HEK293 (cell line): Measurements from ENCODE around the gene PCCA.

Source experiments
- CTCF ChIA-PET: fragments of 350-600 bp; formaldehyde crosslinking; extraction: SDS; loops from one replicate; lab custom pipeline; 2021; ENCODE audit warnings: antibody characterized with exemption; lab: Yijun Ruan, JAX
- POLR2A ChIA-PET: fragments of 300-600 bp; formaldehyde crosslinking; extraction: SDS; loops from one replicate; lab custom pipeline; 2020; ENCODE audit warnings: antibody characterized with exemption, inconsistent platforms; lab: Yijun Ruan, JAX
- H3K27ac ChIP-seq: fragments of 200-500 bp; sonication (Bioruptor generic); 2 replicates; pipeline ENCODE4 v1.5.1; 2014; ENCODE audit warnings: low read depth, low read length, control low read depth, inconsistent platforms; ENCODE audit errors: extremely low read depth
- H3K36me3 ChIP-seq, 2 experiments: fragments of 200-500 bp in 1 of 2; sonication (Bioruptor generic) in 1 of 2; 1 replicate in 1 of 2; 2 replicates in 1 of 2; pipeline ENCODE4 v1.5.1; 2014 to 2017; ENCODE audit warnings: inconsistent platforms in 2 of 2, low read length in 2 of 2; ENCODE audit not compliant: control insufficient read depth in 2 of 2, insufficient read depth in 1 of 2
- H3K4me1 ChIP-seq: fragments of 200-500 bp; sonication (Bioruptor generic); 2 replicates; pipeline ENCODE4 v1.5.1; 2014; ENCODE audit warnings: mild to moderate bottlenecking, low read length, inconsistent platforms; ENCODE audit not compliant: control insufficient read depth, insufficient read depth
- H3K4me3 ChIP-seq: 2 replicates; pipeline ENCODE4 v1.5.1; 2011; ENCODE audit warnings: low read depth, mild to moderate bottlenecking, control low read depth, low read length, moderate library complexity
- H3K9me3 ChIP-seq: fragments of 200-500 bp; sonication (Bioruptor generic); 2 replicates; pipeline ENCODE4 v1.5.1; 2014; ENCODE audit warnings: low read depth, low read length, inconsistent platforms; ENCODE audit not compliant: control insufficient read depth, insufficient read depth
- BCL11B ChIP-seq: fragments of 450-650 bp; formaldehyde crosslinking; IDR thresholded peaks from 2 replicates; pipeline ENCODE4 v1.5.1; 2016; ENCODE audit warnings: low read depth, missing biosample characterization, missing genetic modification characterization
- GLIS2 ChIP-seq: fragments of 450-650 bp; formaldehyde crosslinking; IDR thresholded peaks from 2 replicates; pipeline ENCODE4 v1.5.1; 2016; ENCODE audit warnings: missing biosample characterization, missing genetic modification characterization
- KLF16 ChIP-seq: fragments of 450-650 bp; formaldehyde crosslinking; IDR thresholded peaks from 2 replicates; pipeline ENCODE4 v1.5.1; 2017; ENCODE audit warnings: missing biosample characterization, missing genetic modification characterization
- KLF8 ChIP-seq: fragments of 450-650 bp; formaldehyde crosslinking; IDR thresholded peaks from 2 replicates; pipeline ENCODE4 v1.5.1; 2016; ENCODE audit warnings: missing biosample characterization, missing genetic modification characterization
- MEIS1 ChIP-seq: sonication (generic); formaldehyde crosslinking; IDR thresholded peaks from 2 replicates; pipeline ENCODE4 v1.8.1; 2022; ENCODE audit warnings: missing genetic modification reagents, mild to moderate bottlenecking, borderline replicate concordance
- PRDM1 ChIP-seq: fragments of 450-650 bp; formaldehyde crosslinking; IDR thresholded peaks from 2 replicates; pipeline ENCODE4; 2016; ENCODE audit warnings: missing biosample characterization, missing genetic modification characterization
- ZBTB48 ChIP-seq: fragments of 450-650 bp; formaldehyde crosslinking; IDR thresholded peaks from 2 replicates; pipeline ENCODE4 v1.5.1; 2016; ENCODE audit warnings: missing biosample characterization, missing genetic modification characterization
- ZBTB6 ChIP-seq: fragments of 450-650 bp; formaldehyde crosslinking; IDR thresholded peaks from 2 replicates; pipeline ENCODE4 v1.5.1; 2017; ENCODE audit warnings: missing biosample characterization, missing genetic modification characterization
- ZFHX2 ChIP-seq: fragments of 450-650 bp; formaldehyde crosslinking; conservative IDR thresholded peaks from 2 replicates; pipeline ENCODE4 v1.5.1; 2016; ENCODE audit warnings: missing biosample characterization, missing genetic modification characterization
- ZNF146 ChIP-seq: fragments of 450-650 bp; formaldehyde crosslinking; IDR thresholded peaks from 2 replicates; pipeline ENCODE4 v1.5.1; 2016; ENCODE audit warnings: missing biosample characterization, missing genetic modification characterization
- ZNF169 ChIP-seq: fragments of 450-650 bp; formaldehyde crosslinking; IDR thresholded peaks from 2 replicates; pipeline ENCODE4 v1.5.1; 2016; ENCODE audit warnings: missing biosample characterization, missing genetic modification characterization
- ZNF174 ChIP-seq: fragments of 450-650 bp; formaldehyde crosslinking; IDR thresholded peaks from 2 replicates; pipeline ENCODE4 v1.5.0; 2017; ENCODE audit warnings: missing biosample characterization, mild to moderate bottlenecking, missing genetic modification characterization
- ZNF184 ChIP-seq: fragments of 450-650 bp; IDR thresholded peaks from 2 replicates; pipeline ENCODE4 v1.5.1; 2018; ENCODE audit warnings: missing biosample characterization, mild to moderate bottlenecking, missing genetic modification characterization
- ZNF2 ChIP-seq: fragments of 450-650 bp; formaldehyde crosslinking; IDR thresholded peaks from 2 replicates; pipeline ENCODE4 v1.5.1; 2016; ENCODE audit warnings: missing biosample characterization, missing genetic modification characterization
- ZNF366 ChIP-seq: fragments of 450-650 bp; formaldehyde crosslinking; conservative IDR thresholded peaks from 2 replicates; pipeline ENCODE4 v1.5.1; 2016; ENCODE audit warnings: missing biosample characterization, missing genetic modification characterization
- ZNF37A ChIP-seq: fragments of 450-650 bp; IDR thresholded peaks from 2 replicates; pipeline ENCODE4 v1.5.1; 2018; ENCODE audit warnings: missing biosample characterization, missing genetic modification characterization
- ZNF391 ChIP-seq: fragments of 450-650 bp; formaldehyde crosslinking; IDR thresholded peaks from 2 replicates; pipeline ENCODE4 v1.5.1; 2016; ENCODE audit warnings: low read depth, missing biosample characterization, missing genetic modification characterization, borderline replicate concordance
- ZNF404 ChIP-seq: fragments of 450-650 bp; formaldehyde crosslinking; IDR thresholded peaks from 2 replicates; pipeline ENCODE4 v1.5.1; 2017; ENCODE audit warnings: missing biosample characterization, missing genetic modification characterization
- ZNF423 ChIP-seq: fragments of 450-650 bp; formaldehyde crosslinking; IDR thresholded peaks from 2 replicates; pipeline ENCODE4 v1.5.1; 2016; ENCODE audit warnings: missing biosample characterization, missing genetic modification characterization
- ZNF433 ChIP-seq: fragments of 450-650 bp; formaldehyde crosslinking; IDR thresholded peaks from 2 replicates; pipeline ENCODE4 v1.5.1; 2016; ENCODE audit warnings: missing biosample characterization, missing genetic modification characterization, low read depth
- ZNF473 ChIP-seq: fragments of 450-650 bp; formaldehyde crosslinking; IDR thresholded peaks from 2 replicates; pipeline ENCODE4 v1.5.1; 2017; ENCODE audit warnings: missing biosample characterization, missing genetic modification characterization
- ZNF48 ChIP-seq: fragments of 450-650 bp; formaldehyde crosslinking; IDR thresholded peaks from 2 replicates; pipeline ENCODE4 v1.5.1; 2016; ENCODE audit warnings: missing biosample characterization, missing genetic modification characterization
- ZNF501 ChIP-seq: fragments of 450-650 bp; formaldehyde crosslinking; IDR thresholded peaks from 2 replicates; pipeline ENCODE4 v1.5.1; 2016; ENCODE audit warnings: missing biosample characterization, missing genetic modification characterization
- ZNF513 ChIP-seq: fragments of 450-650 bp; IDR thresholded peaks from 2 replicates; pipeline ENCODE4 v1.5.1; 2018; ENCODE audit warnings: missing biosample characterization, missing genetic modification characterization
- ZNF530 ChIP-seq: fragments of 450-650 bp; formaldehyde crosslinking; IDR thresholded peaks from 2 replicates; pipeline ENCODE4 v1.5.1; 2016; ENCODE audit warnings: low read depth, missing biosample characterization, missing genetic modification characterization
- ZNF544 ChIP-seq: fragments of 450-650 bp; formaldehyde crosslinking; IDR thresholded peaks from 2 replicates; pipeline ENCODE4 v1.5.0; 2017; ENCODE audit warnings: missing biosample characterization, missing genetic modification characterization
- ZNF580 ChIP-seq: fragments of 450-650 bp; formaldehyde crosslinking; IDR thresholded peaks from 2 replicates; pipeline ENCODE4 v1.5.1; 2016; ENCODE audit warnings: missing biosample characterization, missing genetic modification characterization
- ZNF596 ChIP-seq: fragments of 450-650 bp; IDR thresholded peaks from 2 replicates; pipeline ENCODE4 v1.5.0; 2018; ENCODE audit warnings: missing biosample characterization, mild to moderate bottlenecking, missing genetic modification characterization, moderate library complexity
- ZNF707 ChIP-seq: fragments of 450-650 bp; formaldehyde crosslinking; IDR thresholded peaks from 2 replicates; pipeline ENCODE4 v1.5.1; 2016; ENCODE audit warnings: missing biosample characterization, missing genetic modification characterization
- ZNF768 ChIP-seq: fragments of 450-650 bp; formaldehyde crosslinking; IDR thresholded peaks from 2 replicates; pipeline ENCODE4 v1.5.1; 2018; ENCODE audit warnings: missing biosample characterization, mild to moderate bottlenecking, missing genetic modification characterization
- ZNF791 ChIP-seq: fragments of 450-650 bp; formaldehyde crosslinking; IDR thresholded peaks from 2 replicates; pipeline ENCODE4 v1.5.1; 2016; ENCODE audit warnings: missing biosample characterization, missing genetic modification characterization
- ZSCAN16 ChIP-seq: fragments of 450-650 bp; formaldehyde crosslinking; IDR thresholded peaks from 2 replicates; pipeline ENCODE4 v1.5.1; 2016; ENCODE audit warnings: missing biosample characterization, missing genetic modification characterization
- TF ChIP-seq, protein P1 (sequence below): fragments of 450-650 bp; formaldehyde crosslinking; IDR thresholded peaks from 2 replicates; pipeline ENCODE4 v1.5.1; 2017; ENCODE audit warnings: missing biosample characterization, missing genetic modification characterization
- TF ChIP-seq, protein P2 (sequence below): fragments of 450-650 bp; formaldehyde crosslinking; IDR thresholded peaks from 2 replicates; pipeline ENCODE4 v1.5.1; 2016; ENCODE audit warnings: missing biosample characterization, missing genetic modification characterization

Gene PCCA

GRCh38 chr13:100451923-100452322 lies 363.0 kb downstream of the PCCA start:
- Histone ChIP-seq H3K36me3 (no peaks in the 10 kb centered on the region), H3K4me1 (no peaks in the 10 kb centered on the region)
- CTCF ChIA-PET: no interaction called here
- TF ChIP-seq ZNF169 (tag by site-specific recombination) (peak; percentile 58; the same call in 1 of the 2 replicates), PRDM1 (tag by site-specific recombination) (no peak), ZNF423 (tag by site-specific recombination) (no peak), ZNF2 (no peak), ZNF513 (tag by site-specific recombination) (peak; percentile 73), KLF8 (tag by site-specific recombination) (no peak), ZNF404 (no peak), ZNF596 (peak; percentile 94), KLF16 (tag by site-specific recombination) (no peak), ZNF768 (tag by site-specific recombination) (no peak), ZBTB48 (tag by site-specific recombination) (no peak), ZNF544 (tag by site-specific recombination) (no peak), GLIS2 (no peak), ZNF473 (tag by site-specific recombination) (no peak), ZNF580 (tag by site-specific recombination) (no peak), ZNF366 (tag by site-specific recombination) (peak; percentile 44; the same call in 1 of the 2 replicates), ZNF530 (no peak), ZNF37A (tag by site-specific recombination) (no peak)
- TF ChIP-seq, all 188 proteins: peak for 4
- Histone ChIP-seq H3K4me3 (no peak overlapping the region), H3K9me3 (no peaks in the 10 kb centered on the region), H3K27ac (no peak overlapping the region)
- POLR2A ChIA-PET: no interaction called here

DNA sequence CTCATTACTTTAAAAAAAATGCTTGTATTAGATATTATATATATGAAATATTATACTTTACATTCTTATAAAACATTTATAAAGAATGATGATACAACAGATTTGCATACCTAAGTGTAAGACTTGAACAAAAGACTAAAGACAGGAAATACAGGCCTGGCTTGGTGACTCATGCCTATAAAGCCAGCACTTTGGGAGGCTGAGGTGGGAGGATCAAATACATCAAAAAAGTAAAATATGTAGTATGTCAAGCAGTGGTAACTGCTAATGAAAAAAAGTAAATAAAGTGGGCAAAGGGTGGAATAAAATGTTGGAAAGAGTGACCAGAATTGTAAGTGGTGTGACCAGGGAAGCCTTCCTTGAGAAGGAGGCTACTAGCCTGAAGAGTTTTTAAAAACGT lies 366.0 kb downstream of the PCCA start:
- H3K4me1 ChIP-seq: no peaks in the 10 kb centered on the region
- no peak overlapping the region for H3K4me3 ChIP-seq
- no peak overlapping the region for H3K27ac ChIP-seq
- H3K9me3 ChIP-seq: no peaks in the 10 kb centered on the region
- H3K36me3 ChIP-seq: no peaks in the 10 kb centered on the region
- ChIA-PET CTCF (no interaction called here), POLR2A (no interaction called here)
- TF ChIP-seq ZNF391 (tag by site-specific recombination): no peak
- no peak for TF ChIP-seq ZBTB48 (tag by site-specific recombination)
- TF ChIP-seq ZNF184 (tag by site-specific recombination): no peak
- no peak for TF ChIP-seq ZNF501
- TF ChIP-seq, protein P1, sequence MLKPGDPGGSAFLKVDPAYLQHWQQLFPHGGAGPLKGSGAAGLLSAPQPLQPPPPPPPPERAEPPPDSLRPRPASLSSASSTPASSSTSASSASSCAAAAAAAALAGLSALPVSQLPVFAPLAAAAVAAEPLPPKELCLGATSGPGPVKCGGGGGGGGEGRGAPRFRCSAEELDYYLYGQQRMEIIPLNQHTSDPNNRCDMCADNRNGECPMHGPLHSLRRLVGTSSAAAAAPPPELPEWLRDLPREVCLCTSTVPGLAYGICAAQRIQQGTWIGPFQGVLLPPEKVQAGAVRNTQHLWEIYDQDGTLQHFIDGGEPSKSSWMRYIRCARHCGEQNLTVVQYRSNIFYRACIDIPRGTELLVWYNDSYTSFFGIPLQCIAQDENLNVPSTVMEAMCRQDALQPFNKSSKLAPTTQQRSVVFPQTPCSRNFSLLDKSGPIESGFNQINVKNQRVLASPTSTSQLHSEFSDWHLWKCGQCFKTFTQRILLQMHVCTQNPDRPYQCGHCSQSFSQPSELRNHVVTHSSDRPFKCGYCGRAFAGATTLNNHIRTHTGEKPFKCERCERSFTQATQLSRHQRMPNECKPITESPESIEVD (tag by site-specific recombination): peak; percentile 52; the same call in 1 of the 2 replicates
- TF ChIP-seq MEIS1 (CRISPR knock-in tag): no peak
- TF ChIP-seq ZNF146 (tag by site-specific recombination): no peak
- no peak for TF ChIP-seq ZNF433 (tag by site-specific recombination)
- TF ChIP-seq, protein P2, sequence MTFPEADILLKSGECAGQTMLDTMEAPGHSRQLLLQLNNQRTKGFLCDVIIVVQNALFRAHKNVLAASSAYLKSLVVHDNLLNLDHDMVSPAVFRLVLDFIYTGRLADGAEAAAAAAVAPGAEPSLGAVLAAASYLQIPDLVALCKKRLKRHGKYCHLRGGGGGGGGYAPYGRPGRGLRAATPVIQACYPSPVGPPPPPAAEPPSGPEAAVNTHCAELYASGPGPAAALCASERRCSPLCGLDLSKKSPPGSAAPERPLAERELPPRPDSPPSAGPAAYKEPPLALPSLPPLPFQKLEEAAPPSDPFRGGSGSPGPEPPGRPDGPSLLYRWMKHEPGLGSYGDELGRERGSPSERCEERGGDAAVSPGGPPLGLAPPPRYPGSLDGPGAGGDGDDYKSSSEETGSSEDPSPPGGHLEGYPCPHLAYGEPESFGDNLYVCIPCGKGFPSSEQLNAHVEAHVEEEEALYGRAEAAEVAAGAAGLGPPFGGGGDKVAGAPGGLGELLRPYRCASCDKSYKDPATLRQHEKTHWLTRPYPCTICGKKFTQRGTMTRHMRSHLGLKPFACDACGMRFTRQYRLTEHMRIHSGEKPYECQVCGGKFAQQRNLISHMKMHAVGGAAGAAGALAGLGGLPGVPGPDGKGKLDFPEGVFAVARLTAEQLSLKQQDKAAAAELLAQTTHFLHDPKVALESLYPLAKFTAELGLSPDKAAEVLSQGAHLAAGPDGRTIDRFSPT (tag by site-specific recombination): no peak
- no peak for TF ChIP-seq ZNF174
- no peak for TF ChIP-seq BCL11B (tag by site-specific recombination)
- TF ChIP-seq ZNF48 (tag by site-specific recombination): no peak
- TF ChIP-seq ZFHX2 (tag by site-specific recombination): peak; percentile 63
- no peak for TF ChIP-seq ZSCAN16
- TF ChIP-seq ZNF791 (tag by site-specific recombination): no peak
- TF ChIP-seq ZBTB6 (tag by site-specific recombination): no peak
- TF ChIP-seq ZNF707: no peak
